GM12878 (cell line): ENCODE measurements around the gene JAKMIP1. TPM values are rescaled to one million over a fixed set of nuclear protein-coding genes. Genes with fewer than 3 reads are reported as not detected.

Experiments used
- ATAC-seq: fragments of 200-7000 bp; cut with Tn5 transposase; 3 replicates; pipeline ENCODE4 v1.9.1; 2020; ENCODE audit warnings: mild to moderate bottlenecking, moderate library complexity
- BruUV-seq: library from RNA; stranded (reverse); fragments of 400-500 nt; replicated peaks from 2 replicates; lab custom pipeline; 2021; lab: Mats Ljungman, UMichigan
- CTCF ChIA-PET: fragments of 300-600 bp; sonication (Branson Sonifier 250); formaldehyde crosslinking; extraction: SDS; loops from one replicate; lab custom pipeline; 2021; ENCODE audit warnings: inconsistent platforms; lab: Yijun Ruan, JAX
- POLR2A ChIA-PET: fragments of 350-600 bp; formaldehyde crosslinking; extraction: SDS; loops from one replicate; lab custom pipeline; 2021; ENCODE audit warnings: inconsistent platforms; lab: Charles Lee
- RAD21 ChIA-PET: fragments of 300-600 bp; sonication (Branson Sonifier 250); formaldehyde crosslinking; loops from one replicate; lab custom pipeline; 2023; ENCODE audit warnings: antibody characterized with exemption; ENCODE audit not compliant: unreplicated experiment; lab: Charles Lee
- SMC1A ChIA-PET: fragments of 300-600 bp; sonication (Branson Sonifier 250); formaldehyde crosslinking; loops from one replicate; lab custom pipeline; 2023; ENCODE audit not compliant: unreplicated experiment, uncharacterized antibody; lab: Charles Lee
- DNase-seq: peaks from one replicate; pipeline ENCODE4 v3.0.0-alpha.2; 2011; ENCODE audit warnings: low read depth, low spot score
- FAIRE-seq: peaks from 3 replicates; lab custom pipeline; 2011; peaks lifted over from hg19 to GRCh38; lab: Jason Lieb, UNC
- H2AFZ ChIP-seq: 2 replicates; pipeline ENCODE4 v1.6.0; 2011; ENCODE audit warnings: low read depth, low read length, control low read depth; ENCODE audit not compliant: control insufficient read depth
- H3K27ac ChIP-seq: 2 replicates; pipeline ENCODE4 v1.5.1; 2011; ENCODE audit warnings: control low read depth; ENCODE audit not compliant: control insufficient read depth, insufficient read depth
- H3K27me3 ChIP-seq, 2 experiments: replicated peaks in 1 of 2; 2 replicates each; pipeline versions ENCODE4 v1.6.0 to v1.6.1; 2011; ENCODE audit warnings: low read length in 1 of 2; ENCODE audit not compliant: control insufficient read depth in 2 of 2, insufficient read depth in 2 of 2
- H3K36me3 ChIP-seq, 2 experiments: 2 replicates each; pipeline ENCODE4 v1.5.1; 2011; ENCODE audit warnings: low read length in 1 of 2; ENCODE audit not compliant: control insufficient read depth in 2 of 2, insufficient read depth in 2 of 2
- H3K4me1 ChIP-seq: 2 replicates; pipeline ENCODE4 v1.6.1; 2011; ENCODE audit warnings: mild to moderate bottlenecking, low read length, moderate library complexity, mixed read lengths; ENCODE audit not compliant: control insufficient read depth, insufficient read depth
- H3K4me2 ChIP-seq: 2 replicates; pipeline ENCODE4 v1.6.0; 2011; ENCODE audit warnings: control low read depth; ENCODE audit not compliant: control insufficient read depth, insufficient read depth
- H3K4me3 ChIP-seq: fragments of 200-600 bp; sonication (generic); 2 replicates; pipeline ENCODE4 v1.5.1; 2016
- H3K79me2 ChIP-seq: 2 replicates; pipeline ENCODE4 v1.6.0; 2011; ENCODE audit warnings: low read length; ENCODE audit not compliant: control insufficient read depth, insufficient read depth
- H3K9ac ChIP-seq: 2 replicates; pipeline ENCODE4 v1.8.0; 2011; ENCODE audit warnings: low read length, control low read depth, mixed read lengths; ENCODE audit not compliant: control insufficient read depth, insufficient read depth
- H3K9me3 ChIP-seq: replicated peaks from 3 replicates; pipeline ENCODE4 v1.5.1; 2011; ENCODE audit warnings: mild to moderate bottlenecking, low read length; ENCODE audit not compliant: control insufficient read depth, insufficient read depth
- H4K20me1 ChIP-seq: 2 replicates; pipeline ENCODE4 v1.6.0; 2011; ENCODE audit not compliant: control insufficient read depth, insufficient read depth
- CHD4 ChIP-seq: fragments of 200-600 bp; sonication (generic); IDR thresholded peaks from 2 replicates; pipeline ENCODE4 v1.6.1; 2016; ENCODE audit warnings: mild to moderate bottlenecking
- EGR1 ChIP-seq, 2 experiments: IDR thresholded peaks; 1 replicate in 1 of 2; 2 replicates in 1 of 2; pipeline ENCODE4 v1.6.1; 2011 to 2012; ENCODE audit warnings: low read depth in 2 of 2, low read length in 2 of 2, borderline replicate concordance in 1 of 2, mild to moderate bottlenecking in 1 of 2, moderate library complexity in 1 of 2
- MTA3 ChIP-seq: IDR thresholded peaks from 2 replicates; pipeline ENCODE4 v1.6.1; 2012; ENCODE audit warnings: low read length, inconsistent platforms, borderline replicate concordance
- MYC ChIP-seq: IDR thresholded peaks from 2 replicates; pipeline ENCODE4 v1.6.1; 2011; ENCODE audit warnings: mild to moderate bottlenecking, low read length, moderate library complexity, inconsistent platforms; ENCODE audit not compliant: insufficient read depth, insufficient replicate concordance, insufficient read length, severe bottlenecking
- WGBS: methylation state at CpG from one replicate; pipeline ENCODE4 v1.1.6; 2016; ENCODE audit warnings: low lambda C conversion rate; ENCODE audit not compliant: insufficient replicate concordance, insufficient coverage; ENCODE audit errors: missing lambda C conversion rate; 5-methylcytosine and 5-hydroxymethylcytosine counted together
- in situ Hi-C: fragments of 300-500 bp; cut with MboI; formaldehyde crosslinking; loops from 9 replicates; pipeline ENCODE4 v1.14.3; 2018; ENCODE audit warnings: mixed read lengths
- intact Hi-C: fragments of 100-400 bp; cut with micrococcal nuclease; formaldehyde crosslinking; loops from one replicate; pipeline ENCODE4 v1.14.2; 2022; ENCODE audit not compliant: unreplicated experiment
- polyA plus RNA-seq, 11 experiments: library from polyadenylated mRNA; depleted of rRNA in 4 of 11; unstranded in 6 of 11; stranded (reverse) in 5 of 11; fragments of >200 nt; fragmentation: Nextera tagmentation in 4 of 11; fragmentation: Illumina TruSeq in 1 of 11; extraction: Ambion mirVana in 4 of 11; extraction: Trizol in 1 of 11; gene quantifications; 1 replicate in 1 of 11; 2 replicates in 10 of 11; pipeline versions ENCODE4 v1.2.1 to v1.2.3, GENCODE V29; 2011 to 2016; ENCODE audit warnings: inconsistent platforms in 2 of 11, missing spikeins in 2 of 11, low read depth in 1 of 11
- total RNA-seq, 4 experiments: library from RNA; depleted of rRNA in 3 of 4; stranded (reverse); fragments of >200 nt in 3 of 4; fragmentation: Illumina TruSeq in 1 of 4; extraction: Trizol in 1 of 4; gene quantifications; 2 replicates each; pipeline versions ENCODE4 v1.2.1 to v1.2.3, GENCODE V29; 2013 to 2021

The JAKMIP1 gene
- total and polyA plus RNA-seq, 10 of the 15 experiments (the other 5 are each of a cell fraction or from before 2014, with no cell fraction given) = 0.52 to 16.7 (median 12.3) TPM

- Histone ChIP-seq H3K79me2 (no peaks in the 10 kb centered on the region), H3K9ac (no peak overlapping the region), H3K27ac (no peak overlapping the region), H3K36me3 (no peaks in the 10 kb centered on the region), H3K9me3 (no peaks in the 10 kb centered on the region), H3K4me1 (no peaks in the 10 kb centered on the region), H3K4me2 (no peak overlapping the region), H3K4me3 (no peak overlapping the region), H2AFZ (no peak overlapping the region), H3K27me3 (no peaks in the 10 kb centered on the region; a peak in 2 of 4 replicates), H4K20me1 (no peaks in the 10 kb centered on the region)
- WGBS = 11% methylated on average over 5 of the region's 5 CpGs
- no peak for TF ChIP-seq MTA3
- POLR2A ChIA-PET = no interaction called here
- BruUV-seq = no TSS peak
- in situ Hi-C loops (no loop called here), intact Hi-C loops (no loop called here)
- FAIRE-seq = no peak
- SMC1A ChIA-PET = no interaction called here
- CTCF ChIA-PET = no interaction called here
- RAD21 ChIA-PET = no interaction called here
- DNase-seq = no peak
- ATAC-seq = no peak
Observed at GRCh38 chr4:6031846-6032245, 168.5 kb downstream of the JAKMIP1 start.

- RAD21 ChIA-PET = no interaction called here
- Histone ChIP-seq H3K4me3 (no peak overlapping the region), H3K27ac (no peak overlapping the region), H3K79me2 (no peaks in the 10 kb centered on the region), H3K9ac (no peak overlapping the region), H3K36me3 (no peaks in the 10 kb centered on the region), H3K4me2 (no peak overlapping the region), H3K4me1 (no peaks in the 10 kb centered on the region), H3K27me3 (no peaks in the 10 kb centered on the region; a peak in 2 of 4 replicates), H3K9me3 (no peaks in the 10 kb centered on the region), H4K20me1 (no peaks in the 10 kb centered on the region), H2AFZ (no peak overlapping the region)
- SMC1A ChIA-PET = no interaction called here
- CTCF ChIA-PET = no interaction called here
- DNase-seq (no peak), FAIRE-seq (no peak), ATAC-seq (no peak)
- POLR2A ChIA-PET = no interaction called here
- intact Hi-C loops = no loop called here
- 29% methylated on average over 7 of the region's 7 CpGs for WGBS
- in situ Hi-C loops = no loop called here
- TF ChIP-seq EGR1 (IDR thresholded peaks at IDR 0.05; ENCODE audit: borderline replicate concordance in 1 of 2, low read depth in 2 of 2, low read length in 2 of 2) (no peak), MYC (no peak), CHD4 (no peak)
- BruUV-seq = no TSS peak
Observed at GRCh38 chr4:6030679-6031078, 169.7 kb downstream of the JAKMIP1 start.
